CD14-positive monocyte (primary cell): ENCODE measurements around the gene MYLK2. TPM values are rescaled to one million over a fixed set of nuclear protein-coding genes. Genes with fewer than 3 reads are reported as not detected.

ENCODE experiments used
- DNase-seq, 3 donors: peaks; one replicate each; pipeline ENCODE4 v3.0.0-alpha.2; 2011 to 2022
- H2AFZ ChIP-seq: 2 replicates; pipeline ENCODE4 v1.6.0; 2012; ENCODE audit warnings: mild to moderate bottlenecking, low read depth, low read length, inconsistent platforms; ENCODE audit not compliant: insufficient read depth, poor library complexity, severe bottlenecking
- H3K27ac ChIP-seq, 2 donors: 1 replicate in 1 of 2; 2 replicates in 1 of 2; pipeline ENCODE4 v1.5.1; 2012 to 2013; ENCODE audit warnings: low read length in 2 of 2, control low read depth in 1 of 2, inconsistent platforms in 1 of 2, low read depth in 1 of 2, mild to moderate bottlenecking in 1 of 2
- H3K27me3 ChIP-seq, 2 donors: one replicate each; pipeline versions ENCODE4 v1.6.0 to v1.6.1; 2011 to 2013; ENCODE audit warnings: low read length in 2 of 2; ENCODE audit not compliant: control insufficient read depth in 2 of 2, insufficient read depth in 2 of 2
- H3K36me3 ChIP-seq, 2 donors: replicated peaks in 1 of 2; 1 replicate in 1 of 2; 2 replicates in 1 of 2; pipeline versions ENCODE4 v1.5.1 to v1.6.1; 2012 to 2013; ENCODE audit warnings: low read length in 2 of 2, control low read depth in 1 of 2, inconsistent platforms in 1 of 2, mild to moderate bottlenecking in 1 of 2; ENCODE audit not compliant: insufficient read depth in 2 of 2, control insufficient read depth in 1 of 2
- H3K4me1 ChIP-seq, 2 donors: 1 replicate in 1 of 2; 2 replicates in 1 of 2; pipeline versions ENCODE4 v1.5.1 to v1.6.1; 2012 to 2013; ENCODE audit warnings: low read length in 2 of 2, control low read depth in 1 of 2, inconsistent platforms in 1 of 2, mild to moderate bottlenecking in 1 of 2, moderate library complexity in 1 of 2; ENCODE audit not compliant: insufficient read depth in 2 of 2, control insufficient read depth in 1 of 2
- H3K4me2 ChIP-seq: replicated peaks from 2 replicates; pipeline ENCODE3; 2012; ENCODE audit warnings: low read length, moderate library complexity, mild to moderate bottlenecking; ENCODE audit not compliant: poor library complexity, severe bottlenecking; ENCODE audit errors: extremely low read depth
- H3K4me3 ChIP-seq, 3 experiments: fragments of 200-600 bp in 1 of 3; sonication (generic) in 1 of 3; replicated peaks in 1 of 3; 1 replicate in 2 of 3; 2 replicates in 1 of 3; pipeline ENCODE4 v1.5.1; 2011 to 2013; ENCODE audit warnings: low read length in 3 of 3, mild to moderate bottlenecking in 3 of 3, control low read depth in 2 of 3, low read depth in 2 of 3, inconsistent platforms in 1 of 3, moderate library complexity in 1 of 3
- H3K79me2 ChIP-seq: 2 replicates; pipeline ENCODE4 v1.6.0; 2012; ENCODE audit warnings: mild to moderate bottlenecking, control low read depth, inconsistent platforms, low read length, moderate library complexity; ENCODE audit not compliant: insufficient read depth
- H3K9ac ChIP-seq: 2 replicates; pipeline ENCODE4 v1.6.0; 2017; ENCODE audit warnings: low read length, mild to moderate bottlenecking; ENCODE audit not compliant: insufficient read depth, poor library complexity, severe bottlenecking
- H3K9me3 ChIP-seq, 2 donors: replicated peaks in 1 of 2; 1 replicate in 1 of 2; 2 replicates in 1 of 2; pipeline versions ENCODE4 v1.5.1 to v1.6.1; 2012 to 2013; ENCODE audit warnings: low read length in 2 of 2, control low read depth in 1 of 2; ENCODE audit not compliant: control insufficient read depth in 1 of 2, insufficient read depth in 1 of 2
- H4K20me1 ChIP-seq: 2 replicates; pipeline ENCODE4 v1.6.0; 2012; ENCODE audit warnings: mild to moderate bottlenecking, low read length, control low read depth, moderate library complexity; ENCODE audit not compliant: insufficient read depth
- H3K27ac Mint-ChIP-seq, 7 donors: one replicate each; pipeline ENCODE4 v1.8.0; 2020; ENCODE audit warnings: mild to moderate bottlenecking in 7 of 7, mixed read lengths in 7 of 7, moderate library complexity in 6 of 7, inconsistent platforms in 2 of 7
- H3K27me3 Mint-ChIP-seq, 3 donors: one replicate each; pipeline ENCODE4 v1.8.0; 2021 to 2022; ENCODE audit warnings: low read depth in 3 of 3, mild to moderate bottlenecking in 3 of 3, mixed read lengths in 3 of 3, moderate library complexity in 3 of 3, inconsistent platforms in 1 of 3
- H3K36me3 Mint-ChIP-seq, 2 donors: one replicate each; pipeline ENCODE4 v1.8.0; 2020; ENCODE audit warnings: mixed read lengths in 2 of 2, inconsistent platforms in 1 of 2, mild to moderate bottlenecking in 1 of 2
- H3K4me1 Mint-ChIP-seq: one replicate; pipeline ENCODE4 v1.8.0; 2020; ENCODE audit warnings: mild to moderate bottlenecking, mixed read lengths
- H3K4me3 Mint-ChIP-seq, 2 donors: one replicate each; pipeline ENCODE4 v1.8.0; 2020; ENCODE audit warnings: mild to moderate bottlenecking in 2 of 2, mixed read lengths in 2 of 2, moderate library complexity in 1 of 2
- H3K9me3 Mint-ChIP-seq, 7 donors: one replicate each; pipeline ENCODE4 v1.8.0; 2020 to 2022; ENCODE audit warnings: mixed read lengths in 7 of 7, mild to moderate bottlenecking in 6 of 7, moderate library complexity in 6 of 7, inconsistent platforms in 2 of 7
- WGBS: methylation state at CpG from one replicate; pipeline ENCODE4 v1.1.5; 2013; ENCODE audit warnings: missing lambda C conversion rate; ENCODE audit not compliant: insufficient coverage; 5-methylcytosine and 5-hydroxymethylcytosine counted together
- intact Hi-C, 2 donors: fragments of 100-400 bp; cut with micrococcal nuclease; formaldehyde crosslinking; loops; one replicate each; pipeline versions ENCODE4 v1.15.0 to v1.15.1; 2023
- polyA plus RNA-seq, 3 donors: library from polyadenylated mRNA; depleted of rRNA in 1 of 3; unstranded in 2 of 3; stranded (reverse) in 1 of 3; fragments of 300-500 nt in 2 of 3; fragments of >200 nt in 1 of 3; fragmentation: Illumina TruSeq in 2 of 3; gene quantifications; 1 replicate in 2 of 3; 2 replicates in 1 of 3; pipeline ENCODE4 v1.2.3, GENCODE V29; 2012 to 2021
- TF ChIP-seq, protein P1 (sequence below): fragments of 200-600 bp; IDR thresholded peaks from one replicate; pipeline ENCODE4 v1.8.0; 2022; ENCODE audit warnings: antibody characterized with exemption, mild to moderate bottlenecking

The MYLK2 gene
- polyA plus RNA-seq, 3 donors = not detected

DNA sequence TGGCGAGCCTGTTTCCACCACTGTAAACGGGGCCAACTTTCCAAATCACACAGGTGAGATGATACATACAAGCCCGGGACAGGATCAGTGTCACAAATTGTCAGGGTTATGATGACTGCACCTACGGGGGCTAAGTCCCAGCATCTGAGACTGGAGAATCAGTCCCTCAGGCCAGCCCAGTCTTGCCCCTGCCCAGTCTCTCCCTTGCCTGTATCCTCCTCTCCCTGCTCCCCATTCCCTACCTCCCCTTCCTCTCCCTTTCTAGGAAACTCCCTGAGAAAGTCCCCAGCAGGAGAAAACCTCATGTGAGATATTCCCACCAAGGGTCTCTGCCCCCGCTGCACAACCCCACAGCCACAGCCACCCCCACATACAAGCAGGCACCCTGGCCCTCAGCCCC lies 24.7 kb downstream of the MYLK2 start:
- TF ChIP-seq, protein P1, sequence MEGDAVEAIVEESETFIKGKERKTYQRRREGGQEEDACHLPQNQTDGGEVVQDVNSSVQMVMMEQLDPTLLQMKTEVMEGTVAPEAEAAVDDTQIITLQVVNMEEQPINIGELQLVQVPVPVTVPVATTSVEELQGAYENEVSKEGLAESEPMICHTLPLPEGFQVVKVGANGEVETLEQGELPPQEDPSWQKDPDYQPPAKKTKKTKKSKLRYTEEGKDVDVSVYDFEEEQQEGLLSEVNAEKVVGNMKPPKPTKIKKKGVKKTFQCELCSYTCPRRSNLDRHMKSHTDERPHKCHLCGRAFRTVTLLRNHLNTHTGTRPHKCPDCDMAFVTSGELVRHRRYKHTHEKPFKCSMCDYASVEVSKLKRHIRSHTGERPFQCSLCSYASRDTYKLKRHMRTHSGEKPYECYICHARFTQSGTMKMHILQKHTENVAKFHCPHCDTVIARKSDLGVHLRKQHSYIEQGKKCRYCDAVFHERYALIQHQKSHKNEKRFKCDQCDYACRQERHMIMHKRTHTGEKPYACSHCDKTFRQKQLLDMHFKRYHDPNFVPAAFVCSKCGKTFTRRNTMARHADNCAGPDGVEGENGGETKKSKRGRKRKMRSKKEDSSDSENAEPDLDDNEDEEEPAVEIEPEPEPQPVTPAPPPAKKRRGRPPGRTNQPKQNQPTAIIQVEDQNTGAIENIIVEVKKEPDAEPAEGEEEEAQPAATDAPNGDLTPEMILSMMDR = no peak
- Histone ChIP-seq H4K20me1 (no peaks in the 10 kb centered on the region), H3K9ac (no peak overlapping the region), H3K36me3 (no peaks in the 10 kb centered on the region), H2AFZ (no peak overlapping the region), H3K4me3 (no peak overlapping the region), H3K9me3 (no peaks in the 10 kb centered on the region), H3K79me2 (no peaks in the 10 kb centered on the region), H3K27me3 (peaks cover 0 to 18% of the 10 kb centered on the region in 2 donors), H3K4me2 (no peak overlapping the region), H3K27ac (no peak overlapping the region), H3K4me1 (peaks cover 4 to 10% of the 10 kb centered on the region in 2 donors)
- H3K9me3 Mint-ChIP-seq = peaks cover 0 to 2% (median 0%) of the 10 kb centered on the region in 7 donors
- peaks cover 8 to 20% (median 11%) of the 10 kb centered on the region in 3 donors for H3K27me3 Mint-ChIP-seq
- no peak for DNase-seq
- intact Hi-C loops = loop anchor here in 1 of 2 donors (2.0 kb wide), 1 partner anchor 21 kb away; no protein-coding TSS in a partner anchor
- no peaks in the 10 kb centered on the region for H3K36me3 Mint-ChIP-seq
- H3K27ac Mint-ChIP-seq = peak overlapping the region in 1 of 7 donors; percentile 13
- peak overlapping the region in 1 of 2 donors; percentile 67 for H3K4me3 Mint-ChIP-seq
- WGBS = 92% methylated on average over 5 of the region's 5 CpGs
- H3K4me1 Mint-ChIP-seq = no peaks in the 10 kb centered on the region

DNA sequence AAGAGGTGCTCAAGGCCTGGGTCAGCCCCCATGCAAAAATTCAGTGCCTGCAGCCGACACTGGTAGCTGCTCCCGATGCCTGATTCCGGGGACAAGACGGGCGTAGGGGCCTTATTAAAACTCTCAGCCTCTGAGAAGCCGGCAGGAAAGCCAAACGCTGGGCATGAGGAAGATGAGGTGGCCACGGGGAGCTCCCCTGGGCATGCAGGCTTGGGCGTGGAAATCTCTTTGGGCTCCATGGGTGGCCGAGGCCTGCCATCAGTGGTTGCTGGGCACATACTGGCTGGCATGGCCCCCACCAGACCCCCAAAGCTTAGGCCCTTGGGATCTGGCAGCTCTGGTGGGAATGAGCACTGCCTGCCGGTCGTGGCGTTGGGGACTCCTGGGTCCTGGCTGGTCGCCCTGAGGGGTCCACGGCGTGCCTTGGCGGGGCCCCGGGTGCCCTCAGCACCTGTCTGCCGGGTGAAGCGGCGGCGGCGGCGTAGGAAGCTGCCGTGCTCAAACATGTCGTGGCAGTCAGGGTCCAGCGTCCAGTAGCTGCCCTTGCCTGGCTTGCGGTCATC lies 25.7 kb downstream of the MYLK2 start:
- peaks cover 0 to 2% (median 0%) of the 10 kb centered on the region in 7 donors for H3K9me3 Mint-ChIP-seq
- Histone ChIP-seq H3K27me3 (peaks cover 0 to 22% of the 10 kb centered on the region in 2 donors), H3K4me3 (no peak overlapping the region), H3K79me2 (no peaks in the 10 kb centered on the region), H3K27ac (no peak overlapping the region), H2AFZ (no peak overlapping the region), H3K4me1 (peaks cover 0 to under 1% of the 10 kb centered on the region in 2 donors), H3K9me3 (no peaks in the 10 kb centered on the region), H3K36me3 (no peaks in the 10 kb centered on the region), H3K4me2 (no peak overlapping the region), H3K9ac (no peak overlapping the region), H4K20me1 (no peaks in the 10 kb centered on the region)
- DNase-seq = no peak
- no peak overlapping the region for H3K27ac Mint-ChIP-seq
- TF ChIP-seq, protein P1 = no peak
- H3K36me3 Mint-ChIP-seq = no peaks in the 10 kb centered on the region
- 94% methylated on average over 28 of the region's 28 CpGs for WGBS
- no peaks in the 10 kb centered on the region for H3K4me1 Mint-ChIP-seq
- H3K27me3 Mint-ChIP-seq = peaks cover 12 to 29% (median 12%) of the 10 kb centered on the region in 3 donors
- intact Hi-C loops = loop anchor here in 1 of 2 donors (2.0 kb wide), 1 partner anchor 22 kb away; no protein-coding TSS in a partner anchor
- H3K4me3 Mint-ChIP-seq = no peak overlapping the region
